HG03103 (cell line): ENCODE results near the gene WDR1.

Experiments
- ATAC-seq: cut with Tn5 transposase; IDR thresholded peaks from one replicate; pipeline ENCODE4 v1.9.1; 2021; ENCODE audit warnings: low read depth; ENCODE audit not compliant: unreplicated experiment

The WDR1 gene

GRCh38 chr4:10086506-10087120, 30.0 kb downstream of the WDR1 start:
- ATAC-seq = no peak

GRCh38 chr4:10085828-10086505, 30.6 kb downstream of the WDR1 start:
- no peak for ATAC-seq

DNA sequence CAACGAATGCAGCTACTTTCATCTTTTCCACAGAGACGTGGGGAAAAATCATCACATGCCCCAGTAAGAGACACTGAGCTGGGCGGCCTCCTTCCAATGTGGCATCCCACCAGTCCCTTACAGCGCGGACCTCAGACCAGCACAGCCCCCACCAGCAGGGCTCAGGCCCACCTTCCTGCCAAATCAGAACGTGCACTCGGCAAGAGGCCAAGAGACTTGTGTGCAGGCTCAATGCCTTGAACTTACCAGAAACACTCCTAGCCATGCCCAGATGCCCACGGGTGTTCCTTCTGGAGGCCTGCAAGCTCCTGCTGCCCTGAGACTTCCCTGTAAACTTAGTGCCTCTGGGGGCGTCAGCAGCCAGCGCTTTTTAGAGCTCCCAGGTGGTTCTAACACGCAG, 31.2 kb downstream of the WDR1 start:
- ATAC-seq = no peak

DNA sequence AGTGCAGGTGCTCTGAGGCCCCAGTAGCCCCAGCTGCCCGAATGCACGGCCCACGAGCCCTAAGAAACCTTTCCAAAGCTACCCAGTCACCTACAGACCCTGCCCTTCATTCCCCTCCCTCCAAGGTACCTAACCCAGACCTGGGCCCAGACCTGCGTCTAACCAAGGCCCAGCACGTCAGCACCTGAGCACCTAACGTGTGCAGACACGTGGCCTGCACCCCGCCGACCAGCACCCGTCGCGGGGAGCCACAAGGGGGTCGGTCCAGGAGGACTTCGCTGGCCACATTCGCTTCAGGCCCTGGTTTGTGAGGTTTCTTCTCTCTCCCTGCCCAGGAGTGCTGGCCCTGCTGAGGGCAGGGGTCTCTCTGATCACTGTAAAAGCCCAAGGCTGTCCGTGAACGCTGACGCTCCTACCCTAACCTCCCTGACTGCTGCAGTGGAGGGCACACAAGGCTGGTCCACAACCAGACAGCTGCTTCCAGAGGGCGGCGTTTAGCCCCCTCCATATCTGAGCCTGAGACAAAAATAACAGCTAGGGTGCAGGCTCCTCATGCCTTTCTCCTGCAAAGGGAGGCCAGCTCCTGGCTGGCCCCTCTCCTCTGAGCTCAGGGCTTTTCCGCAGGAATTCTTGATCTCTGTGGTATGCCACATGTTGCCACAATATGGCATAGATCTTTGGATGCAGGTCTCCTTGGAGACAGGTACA, 31.8 kb downstream of the WDR1 start:
- ATAC-seq = no peak

DNA sequence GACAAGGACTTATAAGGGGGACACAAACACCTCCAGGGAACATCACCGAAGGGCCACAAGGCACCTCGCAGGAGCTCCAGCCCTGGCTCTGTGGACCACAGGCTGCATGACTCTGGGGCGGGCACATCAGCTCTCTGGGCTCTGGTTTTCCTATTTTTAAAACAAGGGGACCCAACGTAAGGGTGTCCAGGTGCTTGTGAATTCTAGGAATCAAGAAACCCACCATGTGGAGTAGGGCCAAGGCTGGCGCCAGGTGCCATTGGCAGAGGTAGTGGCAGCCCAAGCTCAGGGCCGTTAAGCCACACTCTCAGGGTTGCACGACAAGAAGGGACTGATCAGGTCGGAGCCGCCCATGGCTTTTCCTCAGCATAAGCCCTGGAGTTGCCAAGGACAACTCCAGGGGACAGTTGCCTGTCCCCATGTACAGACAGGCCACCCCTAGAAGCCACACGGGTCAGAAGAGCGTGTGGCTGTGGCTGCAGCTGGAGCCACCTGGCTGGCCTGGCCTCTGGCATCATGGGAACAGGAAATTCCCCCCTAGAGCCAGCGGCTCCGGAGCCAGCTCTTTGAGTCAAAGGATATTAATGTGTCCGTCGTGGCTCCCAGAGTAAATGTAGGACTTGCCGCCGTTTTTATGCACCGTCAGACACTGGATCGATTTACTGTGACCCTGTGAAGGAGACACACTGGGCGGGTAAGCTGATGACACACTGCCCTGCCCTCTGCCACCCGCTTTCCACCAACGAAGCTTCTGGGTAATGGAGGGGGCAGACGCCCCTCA, 32.5 kb downstream of the WDR1 start:
- no peak for ATAC-seq

- no peak for ATAC-seq
Observed at GRCh38 chr4:10083331-10083771, 33.2 kb downstream of the WDR1 start.

DNA sequence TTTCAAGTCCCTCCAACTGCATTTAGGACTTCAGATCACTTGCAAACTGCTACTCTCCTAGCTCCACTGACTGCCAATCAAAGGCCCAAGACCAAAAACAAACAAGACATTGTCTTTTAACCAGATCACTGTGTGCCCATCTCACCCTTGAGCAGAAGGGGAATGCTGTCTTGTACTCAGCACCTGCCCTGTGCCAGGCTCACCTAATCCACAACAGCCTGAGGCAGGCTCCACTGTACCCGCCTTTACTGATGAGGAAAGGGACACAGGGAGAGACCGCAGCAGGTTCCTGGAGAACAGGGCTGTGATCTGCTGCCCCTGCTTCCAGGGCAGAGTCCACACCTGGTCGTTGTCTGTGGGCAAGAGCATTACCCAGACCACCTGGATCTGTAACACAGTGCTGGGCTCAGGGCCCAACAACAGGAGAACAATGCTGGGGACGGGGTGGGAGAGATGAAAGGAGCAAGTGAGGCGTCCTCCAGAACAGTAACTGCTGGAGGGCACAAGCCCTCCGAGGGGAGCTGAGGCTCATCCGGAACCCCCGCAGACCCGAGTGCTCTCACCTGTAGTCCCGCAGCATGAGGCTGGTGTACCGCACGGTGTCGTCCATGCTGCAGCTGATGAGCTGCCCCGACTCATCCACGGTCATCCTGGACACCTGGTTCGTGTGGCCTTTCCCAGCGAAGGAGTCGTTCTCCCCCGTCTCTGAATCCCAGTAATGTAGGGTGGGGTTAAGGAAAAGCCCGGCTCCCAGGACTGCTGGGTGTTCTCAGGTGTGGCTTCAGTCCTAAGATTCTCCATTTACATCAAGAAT, 33.9 kb downstream of the WDR1 start:
- ATAC-seq = no peak

GRCh38 chr4:10082047-10082446, 34.6 kb downstream of the WDR1 start:
- no peak for ATAC-seq

- ATAC-seq = no peak
Observed at GRCh38 chr4:10081218-10081606, 35.4 kb downstream of the WDR1 start.

GRCh38 chr4:10080589-10081217, 35.9 kb downstream of the WDR1 start:
- ATAC-seq = no peak

- no peak for ATAC-seq
Observed at GRCh38 chr4:10079912-10080588, 36.5 kb downstream of the WDR1 start.

GRCh38 chr4:10079256-10079655, 37.3 kb downstream of the WDR1 start:
- no peak for ATAC-seq

DNA sequence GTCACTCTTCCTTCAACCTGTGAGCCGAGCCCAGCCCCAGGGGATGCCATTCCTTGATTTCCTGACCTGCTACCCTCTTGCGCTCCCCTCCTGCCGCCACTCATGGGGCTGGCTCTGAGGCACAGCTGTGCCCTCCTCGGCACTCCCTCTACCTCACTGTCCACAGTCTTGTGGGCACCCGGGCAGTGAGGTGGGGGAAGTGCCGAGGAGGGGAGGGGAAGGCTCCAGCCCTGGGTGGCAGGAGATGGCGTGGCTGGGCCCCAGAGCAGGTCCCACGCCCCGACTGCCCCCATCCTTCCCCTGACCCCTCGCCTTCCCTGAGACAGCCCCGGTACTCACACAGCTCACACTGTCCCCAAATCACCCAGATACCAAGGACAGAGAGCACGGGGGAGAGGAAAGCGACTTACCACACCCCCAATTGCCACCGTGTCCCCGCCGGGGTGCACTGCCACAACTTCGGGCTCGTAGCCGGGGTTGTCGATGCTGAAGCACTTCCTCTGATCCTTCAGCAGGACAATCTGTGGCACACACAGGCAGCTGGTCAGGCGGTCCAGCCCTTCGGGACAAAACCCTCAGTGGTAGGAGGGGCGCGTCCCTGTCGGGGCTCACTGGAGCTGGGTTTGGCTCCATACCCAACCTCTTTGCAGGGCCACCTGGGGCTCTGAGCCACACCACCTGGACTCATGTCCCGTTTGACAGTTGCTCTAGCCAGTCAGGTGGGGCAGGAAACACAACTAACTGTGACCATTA, 37.9 kb downstream of the WDR1 start:
- no peak for ATAC-seq

- ATAC-seq = no peak
Observed at GRCh38 chr4:10077483-10078335, 38.9 kb downstream of the WDR1 start.

GRCh38 chr4:10077076-10077475, 39.5 kb downstream of the WDR1 start:
- ATAC-seq = no peak

DNA sequence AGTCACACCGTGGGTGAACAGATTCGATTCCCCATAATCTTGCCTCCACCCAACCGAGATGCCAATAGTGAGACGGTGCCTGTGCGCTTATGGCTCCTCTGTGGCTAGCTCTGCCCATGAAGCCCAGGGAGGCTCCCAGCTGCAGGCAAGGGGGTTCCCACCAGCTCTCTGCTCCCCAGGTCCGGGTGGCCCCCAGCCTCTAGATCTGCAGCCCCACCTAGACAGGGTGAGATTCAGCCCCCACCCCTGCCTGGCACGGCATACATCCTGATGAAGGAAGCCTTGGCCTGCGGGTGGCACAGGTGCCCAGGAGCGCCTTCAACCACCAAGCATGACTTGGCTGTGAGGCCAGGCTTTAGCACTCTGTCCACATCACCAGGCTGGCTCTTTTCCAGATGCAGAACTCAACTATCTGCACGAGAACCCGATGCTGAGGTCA, 40.6 kb downstream of the WDR1 start:
- no peak for ATAC-seq

DNA sequence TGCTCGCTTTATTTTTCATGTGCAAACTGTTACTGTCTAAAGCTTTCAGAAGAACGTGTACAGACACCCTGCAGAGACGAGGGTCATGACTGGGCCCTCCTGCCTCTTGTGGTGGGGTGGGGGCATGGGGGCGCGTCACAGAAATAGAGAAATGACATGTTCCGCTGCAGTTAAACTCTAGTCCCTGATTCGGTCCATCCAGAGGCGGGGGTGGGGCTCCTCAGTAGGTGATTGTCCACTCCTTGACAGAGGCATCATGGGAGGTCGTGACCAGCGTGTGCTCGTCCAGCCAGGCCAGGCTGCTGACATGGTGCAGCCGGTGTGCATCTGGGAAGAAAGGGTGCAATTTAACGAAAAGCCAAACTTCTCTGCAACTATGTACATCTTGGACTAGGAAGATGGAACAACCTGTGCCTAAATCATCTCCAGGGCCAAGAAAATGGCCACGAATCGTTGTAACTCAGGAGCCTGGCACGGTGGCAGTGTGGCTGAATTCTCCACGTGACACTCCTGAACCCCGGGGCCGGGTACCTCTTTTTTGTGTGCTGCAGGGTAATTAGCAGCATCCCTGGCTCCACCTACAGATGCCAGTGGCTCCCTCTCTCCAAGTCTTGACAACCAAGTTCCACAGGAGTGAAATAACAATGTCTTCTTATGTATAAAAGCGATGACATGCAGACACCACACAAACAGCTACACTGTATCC, 41.3 kb downstream of the WDR1 start:
- no peak for ATAC-seq
